HG03095 (cell line): Measurements from ENCODE around the gene GPR139.

Source experiments
- ATAC-seq: cut with Tn5 transposase; IDR thresholded peaks from one replicate; pipeline ENCODE4 v1.9.1; 2021; ENCODE audit warnings: moderate library complexity; ENCODE audit not compliant: unreplicated experiment

GPR139 gene

GRCh38 chr16:20056436-20056835 lies 17.3 kb downstream of the GPR139 start:
- no peak for ATAC-seq

- ATAC-seq = no peak
Observed at GRCh38 chr16:20053336-20053735, 20.4 kb downstream of the GPR139 start.

DNA sequence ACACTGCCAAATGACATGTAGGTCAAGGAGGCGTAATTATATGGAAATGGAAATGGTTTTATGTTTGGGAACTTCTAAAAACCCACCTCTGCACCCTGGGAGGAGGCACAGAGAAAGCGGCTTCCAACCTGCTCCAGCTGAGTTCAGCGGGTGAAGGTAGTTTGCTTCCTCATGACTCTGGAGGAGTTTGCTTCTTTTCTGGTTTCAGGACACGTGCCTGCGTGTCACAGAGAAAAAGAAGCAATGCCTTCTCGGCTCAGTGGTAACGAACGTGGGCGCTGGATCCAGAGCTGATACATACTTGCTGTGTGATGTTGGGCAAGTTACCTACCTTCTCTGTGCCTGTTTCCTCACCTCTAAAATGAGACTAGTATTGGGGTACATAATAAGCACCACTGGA lies 22.1 kb downstream of the GPR139 start:
- no peak for ATAC-seq

GRCh38 chr16:20051147-20051546 lies 22.5 kb downstream of the GPR139 start:
- ATAC-seq = no peak

DNA sequence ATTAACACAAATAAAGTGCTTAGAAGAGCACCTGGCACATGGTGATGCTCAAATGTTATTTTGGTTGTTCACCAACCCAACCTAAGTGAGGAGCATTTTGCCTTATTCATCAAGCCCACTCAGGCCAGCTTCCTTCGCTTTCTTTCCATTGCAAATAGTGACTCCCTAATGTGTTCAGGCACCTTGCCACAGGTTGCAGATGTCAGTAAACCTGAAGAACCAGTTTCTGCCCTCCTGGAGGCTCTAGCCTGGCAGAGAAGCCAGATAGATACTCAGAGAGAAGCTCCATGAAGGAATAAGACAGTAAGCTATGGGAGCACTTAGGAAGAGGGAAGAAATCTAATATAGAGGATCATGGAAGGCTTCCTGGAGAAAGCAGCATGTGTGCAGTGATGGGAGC lies 23.9 kb downstream of the GPR139 start:
- no peak for ATAC-seq

DNA sequence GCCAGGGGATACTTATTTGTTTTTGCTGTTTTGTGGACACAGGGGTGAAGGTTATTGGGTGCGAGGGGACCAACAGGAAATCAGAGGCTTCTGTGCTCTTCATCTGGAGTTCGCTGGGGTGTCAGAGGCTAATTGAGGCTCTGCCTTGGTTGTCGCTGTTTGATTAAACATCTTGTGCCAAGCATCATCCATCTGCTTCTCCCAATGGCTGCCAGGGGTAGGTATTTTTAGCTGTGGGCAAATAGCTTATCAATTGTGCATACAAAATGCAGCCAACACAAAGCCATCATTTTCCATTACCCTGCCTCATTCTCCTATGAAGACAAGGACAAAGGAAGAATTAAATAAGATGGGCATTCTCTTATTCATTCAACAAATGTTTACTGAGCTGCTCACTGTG lies 27.8 kb downstream of the GPR139 start:
- ATAC-seq = no peak

- no peak for ATAC-seq
Observed at GRCh38 chr16:20042848-20043247, 30.8 kb downstream of the GPR139 start.

GRCh38 chr16:20041924-20042596 lies 31.6 kb downstream of the GPR139 start:
- ATAC-seq = no peak

GRCh38 chr16:20040011-20040410 lies 33.7 kb downstream of the GPR139 start:
- ATAC-seq = no peak

- no peak for ATAC-seq
Observed at GRCh38 chr16:20029611-20030010, 44.1 kb downstream of the GPR139 start.

DNA sequence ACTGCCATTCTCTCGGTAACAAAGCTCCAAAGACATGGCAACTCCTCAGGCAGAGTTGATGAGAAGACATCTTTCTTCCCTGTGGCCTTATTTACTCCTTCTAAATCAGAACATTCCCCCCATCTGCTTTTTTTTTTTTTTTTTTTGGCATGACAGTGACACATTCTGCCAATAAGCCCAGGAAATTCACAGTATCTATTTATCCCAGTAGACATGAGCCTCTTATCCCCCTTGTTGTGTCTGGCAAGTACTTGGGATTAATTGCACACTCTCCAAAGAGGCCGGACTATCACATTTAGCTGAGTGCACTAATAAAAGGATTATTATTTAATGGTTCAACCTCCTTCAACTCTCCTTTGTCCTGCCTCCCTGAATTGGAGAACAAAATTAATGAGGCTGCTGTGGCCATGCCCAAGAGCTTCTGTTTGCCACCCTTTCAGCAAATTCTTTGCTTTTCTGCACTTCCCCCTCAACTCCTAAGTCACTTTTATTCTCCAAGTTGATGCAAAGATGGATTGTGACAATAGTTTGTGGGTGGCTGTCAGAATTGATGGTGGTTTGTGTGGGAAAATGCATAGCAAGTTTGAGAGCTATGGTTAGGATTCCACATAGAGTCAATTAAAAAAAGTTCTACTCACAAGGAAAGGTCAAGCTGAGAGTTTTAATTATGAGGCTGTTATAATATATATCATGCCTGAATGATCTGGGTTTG lies 47.2 kb downstream of the GPR139 start:
- no peak for ATAC-seq

DNA sequence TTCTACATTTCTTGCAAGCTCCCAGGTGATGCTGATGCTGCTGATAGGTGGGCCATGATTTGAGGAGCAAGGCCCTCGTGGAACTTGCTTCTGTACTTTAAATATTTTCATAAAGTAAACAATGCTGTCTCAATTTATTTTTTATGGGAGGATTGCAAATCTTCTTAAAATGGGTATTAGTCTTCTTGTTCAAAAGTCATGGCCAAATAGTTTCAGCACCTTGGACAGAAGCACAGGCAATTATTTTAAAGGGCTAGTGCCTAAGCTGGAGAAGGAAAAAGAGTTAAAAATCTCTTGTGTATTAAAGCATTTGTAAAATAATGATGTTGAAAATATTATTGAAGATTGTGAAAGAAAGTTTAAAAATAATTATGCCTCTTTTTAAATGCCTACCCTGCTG lies 50.5 kb downstream of the GPR139 start:
- no peak for ATAC-seq

- no peak for ATAC-seq
Observed at GRCh38 chr16:20020976-20021375, 52.7 kb downstream of the GPR139 start.

DNA sequence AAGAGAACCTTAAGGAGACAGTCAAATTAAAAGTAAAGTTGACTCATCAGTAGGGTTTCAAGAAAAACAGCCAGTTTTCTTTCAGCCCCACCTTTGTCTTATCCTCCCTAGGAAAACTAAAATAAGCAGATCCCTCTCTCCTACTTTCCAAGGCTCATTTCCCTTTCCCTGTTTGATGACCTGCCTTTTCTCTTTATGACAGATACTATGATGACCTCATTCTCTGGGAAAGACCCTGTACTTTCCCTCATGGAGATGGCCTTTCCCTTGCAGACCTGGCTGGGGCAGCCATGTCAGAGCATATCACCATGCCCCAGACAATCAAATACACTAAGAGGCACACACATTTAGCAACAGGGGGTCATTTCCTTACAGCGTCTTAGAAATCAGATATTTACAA lies 53.6 kb downstream of the GPR139 start:
- ATAC-seq = no peak

- ATAC-seq = no peak
Observed at GRCh38 chr16:20016234-20016633, 57.5 kb downstream of the GPR139 start.

GRCh38 chr16:20004931-20005330 lies 68.8 kb downstream of the GPR139 start:
- no peak for ATAC-seq

- no peak for ATAC-seq
Observed at GRCh38 chr16:20002936-20003335, 70.8 kb downstream of the GPR139 start.

DNA sequence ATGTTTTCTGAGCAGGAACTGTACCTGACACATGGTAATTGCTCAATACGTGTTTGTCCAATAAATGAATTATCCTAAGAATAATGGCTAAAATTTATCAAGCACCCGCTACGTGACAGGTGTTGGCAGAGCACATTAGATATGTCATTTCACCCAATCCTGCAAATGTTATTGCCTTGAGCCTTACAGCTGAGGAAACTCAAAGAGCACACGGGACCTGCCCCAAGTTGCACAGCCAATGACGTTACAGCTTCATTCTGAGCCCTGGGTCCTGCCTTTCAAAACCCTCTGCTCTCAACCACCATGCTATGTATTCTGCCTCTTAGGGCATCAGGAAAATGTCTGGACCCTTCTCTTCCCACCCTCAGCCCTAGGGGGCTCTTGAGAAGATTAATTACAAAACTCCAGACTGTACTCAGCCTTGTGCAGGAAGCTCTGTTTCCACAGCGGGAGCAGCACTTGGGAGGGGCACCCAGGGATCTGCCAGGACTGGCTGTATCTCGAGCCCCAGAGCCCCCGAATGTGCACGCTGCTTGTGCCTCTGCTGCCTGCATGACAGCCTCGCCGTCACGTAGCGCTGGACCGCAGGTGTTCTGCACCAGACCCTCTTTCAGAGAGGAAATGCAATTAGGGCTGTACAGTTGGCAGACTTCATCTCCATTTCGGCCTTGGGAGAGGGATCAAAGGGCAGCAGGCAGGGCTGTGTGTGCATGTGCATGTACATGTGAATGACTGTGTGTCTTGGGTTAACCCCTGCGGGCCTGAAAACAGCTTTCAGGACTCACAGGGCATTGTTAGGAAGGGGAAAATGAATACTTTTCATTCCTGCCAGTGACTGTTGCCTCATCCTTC lies 71.6 kb downstream of the GPR139 start:
- no peak for ATAC-seq

GRCh38 chr16:19997734-19998133 lies 76.0 kb downstream of the GPR139 start:
- ATAC-seq = no peak

- no peak for ATAC-seq
Observed at GRCh38 chr16:19997264-19997663, 76.4 kb downstream of the GPR139 start.

DNA sequence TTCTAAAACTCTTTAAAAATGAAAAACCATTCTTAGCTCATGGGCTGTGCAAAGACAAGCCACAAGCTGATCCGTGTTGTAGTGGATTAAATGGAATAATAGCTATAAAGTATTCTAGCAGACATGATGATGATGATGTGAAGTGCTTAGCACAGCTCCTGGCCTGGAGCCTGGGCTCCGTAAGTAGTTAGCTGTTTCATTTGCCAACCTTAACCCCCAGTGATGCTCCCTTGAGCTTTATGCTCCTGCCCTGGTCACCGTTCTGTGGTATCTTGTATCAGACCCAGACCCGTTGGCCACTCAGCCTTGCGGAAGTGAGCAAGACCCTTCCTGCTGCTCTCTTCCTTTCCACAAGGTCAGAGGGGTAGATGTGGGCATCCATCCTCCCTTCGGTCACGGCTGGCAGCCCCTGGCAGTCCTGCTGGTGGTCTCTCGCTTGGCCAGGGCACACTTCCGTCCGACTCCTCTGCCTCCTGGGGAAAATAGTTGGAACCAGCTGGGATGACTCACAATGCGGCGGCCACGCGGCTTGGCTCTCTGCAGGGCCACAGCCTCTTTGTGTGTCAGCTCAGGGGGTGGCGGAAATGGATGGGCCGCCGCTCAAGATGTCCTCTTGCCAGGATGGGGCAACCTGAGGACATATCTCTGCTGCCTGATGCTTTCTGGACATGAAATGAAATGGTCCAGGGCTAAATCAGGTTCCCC lies 79.1 kb downstream of the GPR139 start:
- no peak for ATAC-seq
